ENCODE results near the gene CCR2. TPM values are rescaled to one million over a fixed set of nuclear protein-coding genes. Genes with fewer than 3 reads are reported as not detected.
"Not testable (repeated sequence)": the region's sequence is repeated elsewhere in the genome, so short reads cannot be mapped to it uniquely, and the experiment has no call there.

Gene CCR2
- total and polyA plus RNA-seq, 10 donors: 2.0 to 54.4 (median 19.9) TPM

GRCh38 chr3:46386205-46386604, 32.3 kb downstream of the CCR2 start:
- intact Hi-C loops (cut with DNase I; ENCODE audit: low total_unique reads): no loop called here
- no peaks in the 10 kb centered on the region for H3K27me3 ChIP-seq (replicated peaks in 1 of 7)
- H3K27ac ChIP-seq: no peak overlapping the region
- peaks cover 0 to 8% (median 0%) of the 10 kb centered on the region in 8 donors for H3K9me3 ChIP-seq
- no peak for DNase-seq
- 21 to 25% (median 22%) methylated on average over 4 of the region's 4 CpGs for WGBS, 5 donors
- TF ChIP-seq CTCF (IDR thresholded peaks at IDR 0.05 in 8 of 11, conservative IDR thresholded peaks at IDR 0.05 in 3 of 11): no peak
- no peak for TF ChIP-seq POLR2AphosphoS5 (IDR thresholded peaks at IDR 0.05)
- no peak for TF ChIP-seq POLR2A (IDR thresholded peaks at IDR 0.05)
- H3K4me1 ChIP-seq: peaks cover 4 to 39% (median 32%) of the 10 kb centered on the region in 6 donors
- H3K36me3 ChIP-seq: no peaks in the 10 kb centered on the region
- H3K4me3 ChIP-seq: no peak overlapping the region

GRCh38 chr3:46388847-46389246, 34.9 kb downstream of the CCR2 start:
- H3K4me1 ChIP-seq: peaks cover under 1 to 30% (median 22%) of the 10 kb centered on the region in 6 donors
- DNase-seq; intact Hi-C loops (cut with DNase I; ENCODE audit: low total_unique reads); H3K27ac ChIP-seq; H3K4me3 ChIP-seq; H3K36me3 ChIP-seq; H3K9me3 ChIP-seq; H3K27me3 ChIP-seq (replicated peaks in 1 of 7): not testable (repeated sequence)
- WGBS, 5 donors: 89 to 95% (median 92%) methylated on average over 4 of the region's 4 CpGs

- Histone ChIP-seq H3K27me3 (replicated peaks in 1 of 7) (no peaks in the 10 kb centered on the region), H3K4me3 (no peak overlapping the region), H3K4me1 (peaks cover 0 to 30% (median 20%) of the 10 kb centered on the region in 6 donors), H3K9me3 (peaks cover 0 to 8% (median 0%) of the 10 kb centered on the region in 8 donors), H3K36me3 (no peaks in the 10 kb centered on the region), H3K27ac (no peak overlapping the region)
- no peak for DNase-seq
- 81 to 95% (median 86%) methylated on average over 6 of the region's 6 CpGs for WGBS, 5 donors
- intact Hi-C loops (cut with DNase I; ENCODE audit: low total_unique reads): no loop called here
- TF ChIP-seq POLR2A (IDR thresholded peaks at IDR 0.05): no peak
- TF ChIP-seq CTCF (IDR thresholded peaks at IDR 0.05 in 8 of 11, conservative IDR thresholded peaks at IDR 0.05 in 3 of 11): no peak
- TF ChIP-seq POLR2AphosphoS5 (IDR thresholded peaks at IDR 0.05): no peak
Measured at GRCh38 chr3:46389306-46389705, 35.4 kb downstream of the CCR2 start.

- DNase-seq; H3K9me3 ChIP-seq; H3K27ac ChIP-seq; H3K4me3 ChIP-seq; intact Hi-C loops (cut with DNase I; ENCODE audit: low total_unique reads); H3K36me3 ChIP-seq; H3K27me3 ChIP-seq (replicated peaks in 1 of 7): not testable (repeated sequence)
- WGBS, 5 donors: 89 to 92% (median 91%) methylated on average over 5 of the region's 5 CpGs
- peaks cover 0 to 35% (median 23%) of the 10 kb centered on the region in 6 donors for H3K4me1 ChIP-seq
Measured at GRCh38 chr3:46391526-46391925, 37.6 kb downstream of the CCR2 start.

GRCh38 chr3:46393011-46393410, 39.1 kb downstream of the CCR2 start:
- intact Hi-C loops (cut with DNase I; ENCODE audit: low total_unique reads): no loop called here
- Histone ChIP-seq H3K9me3 (peaks cover 0 to 4% (median 0%) of the 10 kb centered on the region in 8 donors), H3K27me3 (replicated peaks in 1 of 7) (no peaks in the 10 kb centered on the region), H3K27ac (no peak overlapping the region), H3K4me1 (peaks cover 0 to 47% (median 25%) of the 10 kb centered on the region in 6 donors), H3K4me3 (no peak overlapping the region), H3K36me3 (no peaks in the 10 kb centered on the region)
- no peak for DNase-seq
- TF ChIP-seq POLR2AphosphoS5 (IDR thresholded peaks at IDR 0.05) (no peak), CTCF (IDR thresholded peaks at IDR 0.05 in 8 of 11, conservative IDR thresholded peaks at IDR 0.05 in 3 of 11) (no peak), POLR2A (IDR thresholded peaks at IDR 0.05) (no peak)
- 72 to 94% (median 86%) methylated on average over 2 of the region's 2 CpGs for WGBS, 5 donors
